GM03348 (cell line): Measurements from ENCODE around the gene NOL3.

Source experiments
- DNase-seq: peaks from one replicate; pipeline ENCODE4 v3.0.0; 2012; ENCODE audit warnings: low spot score

Gene NOL3

GRCh38 chr16:67190041-67190440 lies 19.7 kb downstream of the NOL3 start, which contains the start of gene EXOC3L1:
Gene EXOC3L1, minus strand, starts transcription at chr16:67190136. Its CDS starts 460 bp downstream, at chr16:67189676.
- DNase-seq, result no peak

GRCh38 chr16:67190448-67191399 lies 20.4 kb downstream of the NOL3 start:
- DNase-seq, result no peak

- DNase-seq, result no peak
These were observed 21.2 kb downstream of the NOL3 start for GRCh38 chr16:67191411-67191994.

- peak; percentile 97 for DNase-seq
These were observed 21.8 kb downstream of the NOL3 start, which contains the start of gene E2F4 for GRCh38 chr16:67191995-67192681. Gene E2F4, plus strand, starts transcription at chr16:67192155. Its CDS starts 73 bp downstream, at chr16:67192228.

- no peak for DNase-seq
These were observed 22.5 kb downstream of the NOL3 start for GRCh38 chr16:67192781-67193361.

- DNase-seq, result no peak
These were observed 23.2 kb downstream of the NOL3 start for GRCh38 chr16:67193536-67193935.

- DNase-seq, result no peak
These were observed 23.9 kb downstream of the NOL3 start for GRCh38 chr16:67194260-67194659.

GRCh38 chr16:67195676-67196075 lies 25.3 kb downstream of the NOL3 start:
- DNase-seq, result no peak

- DNase-seq, result no peak
These were observed 26.5 kb downstream of the NOL3 start for GRCh38 chr16:67196881-67197280.

- no peak for DNase-seq
These were observed 27.4 kb downstream of the NOL3 start for GRCh38 chr16:67197704-67198103.

- DNase-seq, result peak; percentile 75
These were observed 27.9 kb downstream of the NOL3 start for GRCh38 chr16:67198238-67198734.

- peak; percentile 39 for DNase-seq
These were observed 28.9 kb downstream of the NOL3 start, which contains the start of gene ELMO3 for GRCh38 chr16:67199011-67199807. Gene ELMO3, plus strand, starts transcription at chr16:67199131. Its CDS starts 196 bp downstream, at chr16:67199327.

GRCh38 chr16:67199808-67200198 lies 29.5 kb downstream of the NOL3 start:
- DNase-seq, result no peak

- DNase-seq, result no peak
These were observed 30.2 kb downstream of the NOL3 start for GRCh38 chr16:67200491-67200890.

- no peak for DNase-seq
These were observed 31.3 kb downstream of the NOL3 start for GRCh38 chr16:67201411-67202345.

- DNase-seq, result no peak
These were observed 32.1 kb downstream of the NOL3 start for GRCh38 chr16:67202426-67202825.

GRCh38 chr16:67202956-67203493 lies 32.7 kb downstream of the NOL3 start:
- no peak for DNase-seq

- DNase-seq, result no peak
These were observed 33.7 kb downstream of the NOL3 start for GRCh38 chr16:67204076-67204475.

GRCh38 chr16:67206129-67206837 lies 35.9 kb downstream of the NOL3 start:
- no peak for DNase-seq
